HepG2 (cell line): ENCODE measurements around the gene CUL9. TPM values are rescaled to one million over a fixed set of nuclear protein-coding genes. Genes with fewer than 3 reads are reported as not detected.

Source experiments
- CCDC6 ChIP-seq: sonication (generic); formaldehyde crosslinking; IDR thresholded peaks from 2 replicates; pipeline ENCODE4 v1.8.1; 2022; ENCODE audit warnings: mild to moderate bottlenecking, missing genetic modification reagents, moderate library complexity
- EZH2 ChIP-seq: conservative IDR thresholded peaks from 2 replicates; pipeline ENCODE4 v1.6.1; 2012; ENCODE audit warnings: mild to moderate bottlenecking, low read depth, low read length, moderate library complexity
- JUNB ChIP-seq: sonication (generic); formaldehyde crosslinking; IDR thresholded peaks from 2 replicates; pipeline ENCODE4 v1.8.0; 2022; ENCODE audit warnings: missing genetic modification reagents, mild to moderate bottlenecking, borderline replicate concordance
- MAFG ChIP-seq: sonication (generic); formaldehyde crosslinking; IDR thresholded peaks from 2 replicates; pipeline ENCODE4 v1.5.1; 2020; ENCODE audit warnings: mild to moderate bottlenecking, missing genetic modification reagents
- PITX1 ChIP-seq: sonication (generic); formaldehyde crosslinking; IDR thresholded peaks from 2 replicates; pipeline ENCODE4 v1.5.1; 2020; ENCODE audit warnings: mild to moderate bottlenecking, missing genetic modification reagents
- ZBTB21 ChIP-seq: sonication (generic); formaldehyde crosslinking; IDR thresholded peaks from 2 replicates; pipeline ENCODE4 v1.4.0; 2020; ENCODE audit warnings: missing genetic modification reagents
- ZKSCAN8 ChIP-seq: IDR thresholded peaks from 2 replicates; pipeline ENCODE4 v1.6.1; 2016; ENCODE audit warnings: borderline replicate concordance, missing genetic modification reagents, missing compliant biosample characterization
- ZNF24 ChIP-seq: fragments of 450-650 bp; IDR thresholded peaks from 2 replicates; pipeline ENCODE4 v1.6.1; 2017; ENCODE audit warnings: antibody characterized with exemption, mild to moderate bottlenecking
- ZNF607 ChIP-seq: sonication (generic); formaldehyde crosslinking; IDR thresholded peaks from 2 replicates; pipeline ENCODE4 v1.5.1; 2020; ENCODE audit warnings: missing genetic modification reagents, mild to moderate bottlenecking, borderline replicate concordance
- ZNF891 ChIP-seq: sonication (generic); formaldehyde crosslinking; IDR thresholded peaks from 2 replicates; pipeline ENCODE4 v1.5.0; 2020; ENCODE audit warnings: mild to moderate bottlenecking, missing genetic modification reagents
- polyA plus RNA-seq, 8 experiments: library from polyadenylated mRNA; depleted of rRNA in 3 of 8; stranded (reverse) in 7 of 8; unstranded in 1 of 8; fragments of >200 nt; fragmentation: Illumina TruSeq in 4 of 8; extraction: Trizol in 4 of 8; gene quantifications; 2 replicates each; pipeline versions ENCODE4 v1.2.1 to v1.2.3, GENCODE V29; 2011 to 2016; ENCODE audit warnings: low read depth in 4 of 8, missing spikeins in 1 of 8, mixed read lengths in 1 of 8; ENCODE audit not compliant: insufficient read depth in 1 of 8
- total RNA-seq, 5 experiments: library from RNA; depleted of rRNA; stranded (reverse); fragments of >200 nt; fragmentation: Illumina TruSeq; extraction: Trizol; gene quantifications; 2 replicates each; pipeline ENCODE4 v1.2.3, GENCODE V29; 2016; ENCODE audit warnings: low read depth in 1 of 5
- TF ChIP-seq, protein P1 (sequence below): IDR thresholded peaks from 2 replicates; pipeline ENCODE4 v1.6.1; 2016; ENCODE audit warnings: mild to moderate bottlenecking
- TF ChIP-seq, protein P2 (sequence below): fragments of 450-650 bp; IDR thresholded peaks from 2 replicates; pipeline ENCODE4 v1.6.1; 2017; ENCODE audit warnings: mild to moderate bottlenecking
- TF ChIP-seq, protein P3 (sequence below), 2 experiments: fragments of 450-650 bp in 1 of 2; sonication (generic) in 1 of 2; formaldehyde crosslinking in 1 of 2; IDR thresholded peaks; 2 replicates each; pipeline versions ENCODE4 v1.6.1 to v1.8.0; 2016 to 2022; ENCODE audit warnings: antibody characterized with exemption in 1 of 2, mild to moderate bottlenecking in 1 of 2, missing genetic modification reagents in 1 of 2

CUL9 gene
- total and polyA plus RNA-seq, 2 of the 13 experiments (the other 11 are each of a cell fraction or from before 2014, with no cell fraction given) = 11.4 to 13.7 TPM

DNA sequence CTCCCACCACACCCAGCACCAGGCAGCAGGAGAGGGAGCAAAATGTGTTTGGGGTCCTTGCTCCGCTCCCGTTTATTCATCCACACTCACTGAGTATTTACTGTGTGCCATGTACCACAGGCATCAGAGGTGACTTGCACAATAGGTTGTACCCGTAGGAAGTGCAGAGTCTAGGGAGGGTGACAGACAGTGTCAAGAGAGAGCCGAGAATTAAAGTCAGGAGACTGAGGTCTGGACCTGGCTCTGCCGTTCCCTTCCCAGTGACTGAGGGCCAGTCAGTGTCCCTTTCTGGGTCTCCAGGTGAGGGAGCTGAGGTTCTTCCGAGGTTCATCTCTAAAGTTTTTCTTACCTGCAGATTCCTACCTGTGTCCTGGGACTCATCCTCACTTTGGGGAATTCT is 83.6 kb downstream of the CUL9 start (continued):
- TF ChIP-seq ZNF607 (CRISPR knock-in tag) = no peak
- TF ChIP-seq PITX1 (CRISPR knock-in tag) = no peak
- TF ChIP-seq, protein P1, sequence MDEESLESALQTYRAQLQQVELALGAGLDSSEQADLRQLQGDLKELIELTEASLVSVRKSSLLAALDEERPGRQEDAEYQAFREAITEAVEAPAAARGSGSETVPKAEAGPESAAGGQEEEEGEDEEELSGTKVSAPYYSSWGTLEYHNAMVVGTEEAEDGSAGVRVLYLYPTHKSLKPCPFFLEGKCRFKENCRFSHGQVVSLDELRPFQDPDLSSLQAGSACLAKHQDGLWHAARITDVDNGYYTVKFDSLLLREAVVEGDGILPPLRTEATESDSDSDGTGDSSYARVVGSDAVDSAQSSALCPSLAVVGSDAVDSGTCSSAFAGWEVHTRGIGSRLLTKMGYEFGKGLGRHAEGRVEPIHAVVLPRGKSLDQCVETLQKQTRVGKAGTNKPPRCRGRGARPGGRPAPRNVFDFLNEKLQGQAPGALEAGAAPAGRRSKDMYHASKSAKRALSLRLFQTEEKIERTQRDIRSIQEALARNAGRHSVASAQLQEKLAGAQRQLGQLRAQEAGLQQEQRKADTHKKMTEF (CRISPR knock-in tag) = no peak; the same call in 1 of the 2 replicates
- TF ChIP-seq CCDC6 (CRISPR knock-in tag) = no peak
- no peak for TF ChIP-seq MAFG
- no peak for TF ChIP-seq EZH2
- TF ChIP-seq ZBTB21 (CRISPR knock-in tag) = no peak
- TF ChIP-seq ZKSCAN8 (CRISPR knock-in tag) = no peak
- TF ChIP-seq ZNF891 (CRISPR knock-in tag) = no peak
- TF ChIP-seq, protein P2, sequence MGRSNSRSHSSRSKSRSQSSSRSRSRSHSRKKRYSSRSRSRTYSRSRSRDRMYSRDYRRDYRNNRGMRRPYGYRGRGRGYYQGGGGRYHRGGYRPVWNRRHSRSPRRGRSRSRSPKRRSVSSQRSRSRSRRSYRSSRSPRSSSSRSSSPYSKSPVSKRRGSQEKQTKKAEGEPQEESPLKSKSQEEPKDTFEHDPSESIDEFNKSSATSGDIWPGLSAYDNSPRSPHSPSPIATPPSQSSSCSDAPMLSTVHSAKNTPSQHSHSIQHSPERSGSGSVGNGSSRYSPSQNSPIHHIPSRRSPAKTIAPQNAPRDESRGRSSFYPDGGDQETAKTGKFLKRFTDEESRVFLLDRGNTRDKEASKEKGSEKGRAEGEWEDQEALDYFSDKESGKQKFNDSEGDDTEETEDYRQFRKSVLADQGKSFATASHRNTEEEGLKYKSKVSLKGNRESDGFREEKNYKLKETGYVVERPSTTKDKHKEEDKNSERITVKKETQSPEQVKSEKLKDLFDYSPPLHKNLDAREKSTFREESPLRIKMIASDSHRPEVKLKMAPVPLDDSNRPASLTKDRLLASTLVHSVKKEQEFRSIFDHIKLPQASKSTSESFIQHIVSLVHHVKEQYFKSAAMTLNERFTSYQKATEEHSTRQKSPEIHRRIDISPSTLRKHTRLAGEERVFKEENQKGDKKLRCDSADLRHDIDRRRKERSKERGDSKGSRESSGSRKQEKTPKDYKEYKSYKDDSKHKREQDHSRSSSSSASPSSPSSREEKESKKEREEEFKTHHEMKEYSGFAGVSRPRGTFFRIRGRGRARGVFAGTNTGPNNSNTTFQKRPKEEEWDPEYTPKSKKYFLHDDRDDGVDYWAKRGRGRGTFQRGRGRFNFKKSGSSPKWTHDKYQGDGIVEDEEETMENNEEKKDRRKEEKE = no peak
- no peak for TF ChIP-seq ZNF24
- TF ChIP-seq, protein P3, sequence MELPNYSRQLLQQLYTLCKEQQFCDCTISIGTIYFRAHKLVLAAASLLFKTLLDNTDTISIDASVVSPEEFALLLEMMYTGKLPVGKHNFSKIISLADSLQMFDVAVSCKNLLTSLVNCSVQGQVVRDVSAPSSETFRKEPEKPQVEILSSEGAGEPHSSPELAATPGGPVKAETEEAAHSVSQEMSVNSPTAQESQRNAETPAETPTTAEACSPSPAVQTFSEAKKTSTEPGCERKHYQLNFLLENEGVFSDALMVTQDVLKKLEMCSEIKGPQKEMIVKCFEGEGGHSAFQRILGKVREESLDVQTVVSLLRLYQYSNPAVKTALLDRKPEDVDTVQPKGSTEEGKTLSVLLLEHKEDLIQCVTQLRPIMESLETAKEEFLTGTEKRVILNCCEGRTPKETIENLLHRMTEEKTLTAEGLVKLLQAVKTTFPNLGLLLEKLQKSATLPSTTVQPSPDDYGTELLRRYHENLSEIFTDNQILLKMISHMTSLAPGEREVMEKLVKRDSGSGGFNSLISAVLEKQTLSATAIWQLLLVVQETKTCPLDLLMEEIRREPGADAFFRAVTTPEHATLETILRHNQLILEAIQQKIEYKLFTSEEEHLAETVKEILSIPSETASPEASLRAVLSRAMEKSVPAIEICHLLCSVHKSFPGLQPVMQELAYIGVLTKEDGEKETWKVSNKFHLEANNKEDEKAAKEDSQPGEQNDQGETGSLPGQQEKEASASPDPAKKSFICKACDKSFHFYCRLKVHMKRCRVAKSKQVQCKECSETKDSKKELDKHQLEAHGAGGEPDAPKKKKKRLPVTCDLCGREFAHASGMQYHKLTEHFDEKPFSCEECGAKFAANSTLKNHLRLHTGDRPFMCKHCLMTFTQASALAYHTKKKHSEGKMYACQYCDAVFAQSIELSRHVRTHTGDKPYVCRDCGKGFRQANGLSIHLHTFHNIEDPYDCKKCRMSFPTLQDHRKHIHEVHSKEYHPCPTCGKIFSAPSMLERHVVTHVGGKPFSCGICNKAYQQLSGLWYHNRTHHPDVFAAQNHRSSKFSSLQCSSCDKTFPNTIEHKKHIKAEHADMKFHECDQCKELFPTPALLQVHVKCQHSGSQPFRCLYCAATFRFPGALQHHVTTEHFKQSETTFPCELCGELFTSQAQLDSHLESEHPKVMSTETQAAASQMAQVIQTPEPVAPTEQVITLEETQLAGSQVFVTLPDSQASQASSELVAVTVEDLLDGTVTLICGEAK (IDR thresholded peaks at IDR 0.05) = no peak
- TF ChIP-seq, protein P3 (CRISPR knock-in tag; IDR thresholded peaks at IDR 0.05) = no peak
- no peak for TF ChIP-seq JUNB (CRISPR knock-in tag)
